GM12878 (cell line): ENCODE measurements around the gene COL4A2. TPM values are rescaled to one million over a fixed set of nuclear protein-coding genes. Genes with fewer than 3 reads are reported as not detected.

ENCODE experiments used
- ATAC-seq: fragments of 200-7000 bp; cut with Tn5 transposase; 3 replicates; pipeline ENCODE4 v1.9.1; 2020; ENCODE audit warnings: mild to moderate bottlenecking, moderate library complexity
- BruUV-seq: library from RNA; stranded (reverse); fragments of 400-500 nt; replicated peaks from 2 replicates; lab custom pipeline; 2021; lab: Mats Ljungman, UMichigan
- CTCF ChIA-PET: fragments of 300-600 bp; sonication (Branson Sonifier 250); formaldehyde crosslinking; extraction: SDS; loops from one replicate; lab custom pipeline; 2021; ENCODE audit warnings: inconsistent platforms; lab: Yijun Ruan, JAX
- POLR2A ChIA-PET: fragments of 350-600 bp; formaldehyde crosslinking; extraction: SDS; loops from one replicate; lab custom pipeline; 2021; ENCODE audit warnings: inconsistent platforms; lab: Charles Lee
- RAD21 ChIA-PET: fragments of 300-600 bp; sonication (Branson Sonifier 250); formaldehyde crosslinking; loops from one replicate; lab custom pipeline; 2023; ENCODE audit warnings: antibody characterized with exemption; ENCODE audit not compliant: unreplicated experiment; lab: Charles Lee
- SMC1A ChIA-PET: fragments of 300-600 bp; sonication (Branson Sonifier 250); formaldehyde crosslinking; loops from one replicate; lab custom pipeline; 2023; ENCODE audit not compliant: unreplicated experiment, uncharacterized antibody; lab: Charles Lee
- DNase-seq: peaks from one replicate; pipeline ENCODE4 v3.0.0-alpha.2; 2011; ENCODE audit warnings: low read depth, low spot score
- FAIRE-seq: peaks from 3 replicates; lab custom pipeline; 2011; peaks lifted over from hg19 to GRCh38; lab: Jason Lieb, UNC
- H2AFZ ChIP-seq: 2 replicates; pipeline ENCODE4 v1.6.0; 2011; ENCODE audit warnings: low read depth, low read length, control low read depth; ENCODE audit not compliant: control insufficient read depth
- H3K27ac ChIP-seq: 2 replicates; pipeline ENCODE4 v1.5.1; 2011; ENCODE audit warnings: control low read depth; ENCODE audit not compliant: control insufficient read depth, insufficient read depth
- H3K27me3 ChIP-seq, 2 experiments: replicated peaks in 1 of 2; 2 replicates each; pipeline versions ENCODE4 v1.6.0 to v1.6.1; 2011; ENCODE audit warnings: low read length in 1 of 2; ENCODE audit not compliant: control insufficient read depth in 2 of 2, insufficient read depth in 2 of 2
- H3K36me3 ChIP-seq, 2 experiments: 2 replicates each; pipeline ENCODE4 v1.5.1; 2011; ENCODE audit warnings: low read length in 1 of 2; ENCODE audit not compliant: control insufficient read depth in 2 of 2, insufficient read depth in 2 of 2
- H3K4me1 ChIP-seq: 2 replicates; pipeline ENCODE4 v1.6.1; 2011; ENCODE audit warnings: mild to moderate bottlenecking, low read length, moderate library complexity, mixed read lengths; ENCODE audit not compliant: control insufficient read depth, insufficient read depth
- H3K4me2 ChIP-seq: 2 replicates; pipeline ENCODE4 v1.6.0; 2011; ENCODE audit warnings: control low read depth; ENCODE audit not compliant: control insufficient read depth, insufficient read depth
- H3K4me3 ChIP-seq: fragments of 200-600 bp; sonication (generic); 2 replicates; pipeline ENCODE4 v1.5.1; 2016
- H3K79me2 ChIP-seq: 2 replicates; pipeline ENCODE4 v1.6.0; 2011; ENCODE audit warnings: low read length; ENCODE audit not compliant: control insufficient read depth, insufficient read depth
- H3K9ac ChIP-seq: 2 replicates; pipeline ENCODE4 v1.8.0; 2011; ENCODE audit warnings: low read length, control low read depth, mixed read lengths; ENCODE audit not compliant: control insufficient read depth, insufficient read depth
- H3K9me3 ChIP-seq: replicated peaks from 3 replicates; pipeline ENCODE4 v1.5.1; 2011; ENCODE audit warnings: mild to moderate bottlenecking, low read length; ENCODE audit not compliant: control insufficient read depth, insufficient read depth
- H4K20me1 ChIP-seq: 2 replicates; pipeline ENCODE4 v1.6.0; 2011; ENCODE audit not compliant: control insufficient read depth, insufficient read depth
- BCLAF1 ChIP-seq: fragments of 450-650 bp; IDR thresholded peaks from 2 replicates; pipeline ENCODE4 v1.6.1; 2017; ENCODE audit warnings: antibody characterized with exemption, mild to moderate bottlenecking, moderate library complexity
- EP300 ChIP-seq, 2 experiments: fragments of 150-350 bp in 1 of 2; IDR thresholded peaks; 2 replicates each; pipeline ENCODE4 v1.6.1; 2011 to 2012; ENCODE audit warnings: low read depth in 2 of 2, low read length in 2 of 2, borderline replicate concordance in 1 of 2, improper control_type of control experiment in 1 of 2, inconsistent platforms in 1 of 2; ENCODE audit not compliant: control insufficient read depth in 1 of 2
- PML ChIP-seq: IDR thresholded peaks from 2 replicates; pipeline ENCODE4 v1.6.1; 2012; ENCODE audit warnings: low read length, inconsistent platforms
- POLR2AphosphoS5 ChIP-seq: IDR thresholded peaks from 2 replicates; pipeline ENCODE4 v1.6.1; 2011; ENCODE audit warnings: mild to moderate bottlenecking, low read length, inconsistent platforms
- SMAD1 ChIP-seq: fragments of 450-650 bp; IDR thresholded peaks from 2 replicates; pipeline ENCODE4 v1.6.1; 2018; ENCODE audit warnings: mild to moderate bottlenecking, low read depth; ENCODE audit not compliant: partially characterized antibody
- STAT3 ChIP-seq: IDR thresholded peaks from 2 replicates; pipeline ENCODE4 v1.6.1; 2011; ENCODE audit warnings: low read depth, low read length, improper control_type of control experiment
- WGBS: methylation state at CpG from one replicate; pipeline ENCODE4 v1.1.6; 2016; ENCODE audit warnings: low lambda C conversion rate; ENCODE audit not compliant: insufficient replicate concordance, insufficient coverage; ENCODE audit errors: missing lambda C conversion rate; 5-methylcytosine and 5-hydroxymethylcytosine counted together
- in situ Hi-C: fragments of 300-500 bp; cut with MboI; formaldehyde crosslinking; loops from 9 replicates; pipeline ENCODE4 v1.14.3; 2018; ENCODE audit warnings: mixed read lengths
- intact Hi-C: fragments of 100-400 bp; cut with micrococcal nuclease; formaldehyde crosslinking; loops from one replicate; pipeline ENCODE4 v1.14.2; 2022; ENCODE audit not compliant: unreplicated experiment
- polyA plus RNA-seq, 11 experiments: library from polyadenylated mRNA; depleted of rRNA in 4 of 11; unstranded in 6 of 11; stranded (reverse) in 5 of 11; fragments of >200 nt; fragmentation: Nextera tagmentation in 4 of 11; fragmentation: Illumina TruSeq in 1 of 11; extraction: Ambion mirVana in 4 of 11; extraction: Trizol in 1 of 11; gene quantifications; 1 replicate in 1 of 11; 2 replicates in 10 of 11; pipeline versions ENCODE4 v1.2.1 to v1.2.3, GENCODE V29; 2011 to 2016; ENCODE audit warnings: inconsistent platforms in 2 of 11, missing spikeins in 2 of 11, low read depth in 1 of 11
- total RNA-seq, 4 experiments: library from RNA; depleted of rRNA in 3 of 4; stranded (reverse); fragments of >200 nt in 3 of 4; fragmentation: Illumina TruSeq in 1 of 4; extraction: Trizol in 1 of 4; gene quantifications; 2 replicates each; pipeline versions ENCODE4 v1.2.1 to v1.2.3, GENCODE V29; 2013 to 2021

The COL4A2 gene
- total and polyA plus RNA-seq, 10 of the 15 experiments (the other 5 are each of a cell fraction or from before 2014, with no cell fraction given) = 0.16 to 1.6 (median 0.62) TPM; not detected in 3

DNA sequence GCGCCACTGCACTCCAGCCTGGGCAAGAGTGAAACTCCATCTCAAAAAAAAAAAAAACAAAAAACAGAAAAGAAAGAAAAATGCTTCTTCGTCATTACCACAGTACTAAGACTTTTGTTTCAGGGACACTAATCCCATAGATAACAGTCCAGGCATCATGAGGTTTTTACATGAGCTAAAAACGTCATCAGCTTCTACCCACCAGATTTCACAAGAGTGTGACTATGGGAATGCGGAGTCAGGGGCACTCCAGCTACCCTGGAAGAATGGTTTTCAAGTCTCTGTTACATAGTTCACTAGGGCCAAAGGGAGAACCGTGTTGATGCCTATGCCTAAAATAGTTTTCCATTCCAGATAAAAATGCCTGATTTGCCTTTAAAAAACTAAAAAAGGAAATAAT, 221.3 kb downstream of the COL4A2 start:
- Histone ChIP-seq H3K4me3 (no peak overlapping the region), H3K27me3 (no peaks in the 10 kb centered on the region), H3K4me2 (no peak overlapping the region), H3K27ac (no peak overlapping the region), H3K79me2 (no peaks in the 10 kb centered on the region), H3K36me3 (peaks cover 2 to 3% of the 10 kb centered on the region in 2 experiments; a peak in 2 of 4 replicates), H4K20me1 (no peaks in the 10 kb centered on the region), H3K9me3 (no peaks in the 10 kb centered on the region), H2AFZ (no peak overlapping the region), H3K9ac (no peak overlapping the region), H3K4me1 (peaks cover 18% of the 10 kb centered on the region)
- RAD21 ChIA-PET = no interaction called here
- WGBS = 28% methylated on average over 4 of the region's 5 CpGs
- SMC1A ChIA-PET = interaction anchor here (0.6 to 5.9 kb wide), 5 partner anchors 11 to 736 kb away, joined by 3 to 38 read pairs (median 3); no protein-coding TSS in a partner anchor
- DNase-seq = no peak
- BruUV-seq = no TSS peak
- no peak for FAIRE-seq
- TF ChIP-seq BCLAF1 = no peak
- TF ChIP-seq POLR2AphosphoS5 = no peak
- no peak for TF ChIP-seq EP300 (IDR thresholded peaks at IDR 0.05; ENCODE audit: borderline replicate concordance in 1 of 2, control insufficient read depth in 1 of 2, low read depth in 2 of 2, low read length in 2 of 2)
- no peak for TF ChIP-seq SMAD1
- TF ChIP-seq STAT3 = no peak
- TF ChIP-seq PML = no peak
- CTCF ChIA-PET = interaction anchor here (0.7 to 3.7 kb wide), 6 partner anchors 9 to 73 kb away, joined by 3 to 55 read pairs (median 3); no protein-coding TSS in a partner anchor
- no peak for ATAC-seq
- POLR2A ChIA-PET = interaction anchor here (0.6 to 1.9 kb wide), 4 partner anchors 9 to 27 kb away, joined by 4 to 8 read pairs (median 5); no protein-coding TSS in a partner anchor
- in situ Hi-C loops (no loop called here), intact Hi-C loops (loop anchor here (5.0 kb wide), 1 partner anchor 56 kb away; no protein-coding TSS in a partner anchor)
